Panc1 (cell line): ENCODE results near the gene BTBD9. TPM values are rescaled to one million over a fixed set of nuclear protein-coding genes. Genes with fewer than 3 reads are reported as not detected.

Experiments
- ATAC-seq: fragments of 200-7000 bp; cut with Tn5 transposase; 2 replicates; pipeline ENCODE4 v1.9.1; 2020; ENCODE audit warnings: mild to moderate bottlenecking, moderate library complexity
- BruUV-seq: library from RNA; stranded (reverse); fragments of 400-500 nt; replicated peaks from 2 replicates; lab custom pipeline; 2021; lab: Mats Ljungman, UMichigan
- CTCF ChIA-PET: fragments of 300-600 bp; sonication (Branson Sonifier 250); formaldehyde crosslinking; loops from one replicate; lab custom pipeline; 2022; ENCODE audit warnings: antibody characterized with exemption; lab: Charles Lee
- POLR2A ChIA-PET: fragments of 300-600 bp; sonication (Branson Sonifier 250); formaldehyde crosslinking; loops from one replicate; lab custom pipeline; 2022; ENCODE audit warnings: antibody characterized with exemption; lab: Charles Lee
- DNase-seq: peaks from one replicate; pipeline ENCODE4 v3.0.0-alpha.2; 2010; ENCODE audit warnings: low read depth, low spot score
- H3K27ac ChIP-seq: 2 replicates; pipeline ENCODE4 v1.5.1; 2011; ENCODE audit warnings: mild to moderate bottlenecking, low read length, inconsistent platforms
- H3K27me3 ChIP-seq: fragments of 200-500 bp; sonication (Bioruptor generic); 2 replicates; pipeline ENCODE4 v1.6.0; 2014; ENCODE audit warnings: low read length, inconsistent platforms; ENCODE audit not compliant: control insufficient read depth, insufficient read depth
- H3K36me3 ChIP-seq: fragments of 200-500 bp; sonication (Bioruptor generic); 2 replicates; pipeline ENCODE4 v1.5.1; 2014; ENCODE audit warnings: inconsistent platforms, mild to moderate bottlenecking, low read length, moderate library complexity; ENCODE audit not compliant: control insufficient read depth, insufficient read depth
- H3K4me1 ChIP-seq: 2 replicates; pipeline ENCODE4 v1.5.1; 2011; ENCODE audit warnings: inconsistent platforms, mild to moderate bottlenecking, low read length, moderate library complexity; ENCODE audit not compliant: control insufficient read depth, insufficient read depth
- H3K4me3 ChIP-seq, 2 experiments: 2 replicates each; pipeline ENCODE4 v1.5.1; 2011 to 2012; ENCODE audit warnings: low read depth in 2 of 2, low read length in 2 of 2, mild to moderate bottlenecking in 2 of 2, inconsistent platforms in 1 of 2, moderate library complexity in 1 of 2
- H3K9me3 ChIP-seq: fragments of 200-500 bp; sonication (Bioruptor generic); 2 replicates; pipeline ENCODE4 v1.5.1; 2014; ENCODE audit warnings: low read depth, mild to moderate bottlenecking, inconsistent platforms, low read length, moderate library complexity; ENCODE audit not compliant: control insufficient read depth, insufficient read depth
- POLR2AphosphoS5 ChIP-seq: IDR thresholded peaks from 2 replicates; pipeline ENCODE4 v1.6.1; 2012; ENCODE audit warnings: mild to moderate bottlenecking, low read depth, low read length, moderate library complexity
- SIN3A ChIP-seq: IDR thresholded peaks from 2 replicates; pipeline ENCODE4 v1.6.1; 2012; ENCODE audit warnings: low read depth, mild to moderate bottlenecking, low read length, moderate library complexity, borderline replicate concordance; ENCODE audit not compliant: insufficient read depth
- TCF7L2 ChIP-seq: IDR thresholded peaks from 2 replicates; pipeline ENCODE4 v1.6.1; 2011; ENCODE audit warnings: mild to moderate bottlenecking, low read depth, low read length, inconsistent platforms
- in situ Hi-C: cut with HindIII; loops from 2 replicates; pipeline ENCODE4 v1.10.0; 2016; ENCODE audit warnings: low sequenced_read_pairs, low pct_unique_long_range_greater_than_20kb
- intact Hi-C: fragments of 100-400 bp; cut with micrococcal nuclease; formaldehyde crosslinking; loops from one replicate; pipeline ENCODE4 v1.10.0; 2022; ENCODE audit not compliant: unreplicated experiment
- total RNA-seq: library from RNA; stranded (reverse); gene quantifications from one replicate; pipeline ENCODE4 v1.2.1, GENCODE V29; 2021; ENCODE audit not compliant: unreplicated experiment
- TF ChIP-seq, protein P1 (sequence below): fragments of 450-650 bp; IDR thresholded peaks from 2 replicates; pipeline ENCODE4 v1.5.1; 2017; ENCODE audit warnings: mild to moderate bottlenecking
- TF ChIP-seq, protein P2 (sequence below), 2 experiments: IDR thresholded peaks; 2 replicates each; pipeline ENCODE4 v1.6.1; 2011 to 2012; ENCODE audit warnings: low read depth in 2 of 2, control low read depth in 1 of 2, low read length in 1 of 2, mild to moderate bottlenecking in 1 of 2, moderate library complexity in 1 of 2; ENCODE audit not compliant: insufficient read depth in 1 of 2

BTBD9 gene
- total RNA-seq, 1 experiment from 2014 or later = 12.8 TPM

- no peak for ATAC-seq
- CTCF ChIA-PET = no interaction called here
- POLR2A ChIA-PET = no interaction called here
Observed at GRCh38 chr6:38531134-38531533, 108.6 kb downstream of the BTBD9 start.

GRCh38 chr6:38528196-38528965, 111.3 kb downstream of the BTBD9 start:
- POLR2A ChIA-PET = interaction anchor here (0.5 kb wide), 1 partner anchor 266 kb away, joined by 3 read pairs; no protein-coding TSS in a partner anchor
- CTCF ChIA-PET = no interaction called here
- ATAC-seq (no peak), DNase-seq (no peak)
- H3K9me3 ChIP-seq = no peaks in the 10 kb centered on the region
- TF ChIP-seq POLR2AphosphoS5 (no peak), SIN3A (no peak), TCF7L2 (no peak)
- TF ChIP-seq, protein P1, sequence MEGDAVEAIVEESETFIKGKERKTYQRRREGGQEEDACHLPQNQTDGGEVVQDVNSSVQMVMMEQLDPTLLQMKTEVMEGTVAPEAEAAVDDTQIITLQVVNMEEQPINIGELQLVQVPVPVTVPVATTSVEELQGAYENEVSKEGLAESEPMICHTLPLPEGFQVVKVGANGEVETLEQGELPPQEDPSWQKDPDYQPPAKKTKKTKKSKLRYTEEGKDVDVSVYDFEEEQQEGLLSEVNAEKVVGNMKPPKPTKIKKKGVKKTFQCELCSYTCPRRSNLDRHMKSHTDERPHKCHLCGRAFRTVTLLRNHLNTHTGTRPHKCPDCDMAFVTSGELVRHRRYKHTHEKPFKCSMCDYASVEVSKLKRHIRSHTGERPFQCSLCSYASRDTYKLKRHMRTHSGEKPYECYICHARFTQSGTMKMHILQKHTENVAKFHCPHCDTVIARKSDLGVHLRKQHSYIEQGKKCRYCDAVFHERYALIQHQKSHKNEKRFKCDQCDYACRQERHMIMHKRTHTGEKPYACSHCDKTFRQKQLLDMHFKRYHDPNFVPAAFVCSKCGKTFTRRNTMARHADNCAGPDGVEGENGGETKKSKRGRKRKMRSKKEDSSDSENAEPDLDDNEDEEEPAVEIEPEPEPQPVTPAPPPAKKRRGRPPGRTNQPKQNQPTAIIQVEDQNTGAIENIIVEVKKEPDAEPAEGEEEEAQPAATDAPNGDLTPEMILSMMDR = no peak
- TF ChIP-seq, protein P2, sequence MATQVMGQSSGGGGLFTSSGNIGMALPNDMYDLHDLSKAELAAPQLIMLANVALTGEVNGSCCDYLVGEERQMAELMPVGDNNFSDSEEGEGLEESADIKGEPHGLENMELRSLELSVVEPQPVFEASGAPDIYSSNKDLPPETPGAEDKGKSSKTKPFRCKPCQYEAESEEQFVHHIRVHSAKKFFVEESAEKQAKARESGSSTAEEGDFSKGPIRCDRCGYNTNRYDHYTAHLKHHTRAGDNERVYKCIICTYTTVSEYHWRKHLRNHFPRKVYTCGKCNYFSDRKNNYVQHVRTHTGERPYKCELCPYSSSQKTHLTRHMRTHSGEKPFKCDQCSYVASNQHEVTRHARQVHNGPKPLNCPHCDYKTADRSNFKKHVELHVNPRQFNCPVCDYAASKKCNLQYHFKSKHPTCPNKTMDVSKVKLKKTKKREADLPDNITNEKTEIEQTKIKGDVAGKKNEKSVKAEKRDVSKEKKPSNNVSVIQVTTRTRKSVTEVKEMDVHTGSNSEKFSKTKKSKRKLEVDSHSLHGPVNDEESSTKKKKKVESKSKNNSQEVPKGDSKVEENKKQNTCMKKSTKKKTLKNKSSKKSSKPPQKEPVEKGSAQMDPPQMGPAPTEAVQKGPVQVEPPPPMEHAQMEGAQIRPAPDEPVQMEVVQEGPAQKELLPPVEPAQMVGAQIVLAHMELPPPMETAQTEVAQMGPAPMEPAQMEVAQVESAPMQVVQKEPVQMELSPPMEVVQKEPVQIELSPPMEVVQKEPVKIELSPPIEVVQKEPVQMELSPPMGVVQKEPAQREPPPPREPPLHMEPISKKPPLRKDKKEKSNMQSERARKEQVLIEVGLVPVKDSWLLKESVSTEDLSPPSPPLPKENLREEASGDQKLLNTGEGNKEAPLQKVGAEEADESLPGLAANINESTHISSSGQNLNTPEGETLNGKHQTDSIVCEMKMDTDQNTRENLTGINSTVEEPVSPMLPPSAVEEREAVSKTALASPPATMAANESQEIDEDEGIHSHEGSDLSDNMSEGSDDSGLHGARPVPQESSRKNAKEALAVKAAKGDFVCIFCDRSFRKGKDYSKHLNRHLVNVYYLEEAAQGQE (IDR thresholded peaks at IDR 0.05; ENCODE audit: insufficient read depth in 1 of 2, low read depth in 2 of 2, low read length in 1 of 2) = no peak
- H3K4me3 ChIP-seq = no peak overlapping the region
- no peaks in the 10 kb centered on the region for H3K36me3 ChIP-seq
- no TSS peak for BruUV-seq
- no peaks in the 10 kb centered on the region for H3K4me1 ChIP-seq
- H3K27me3 ChIP-seq = no peaks in the 10 kb centered on the region
- intact Hi-C loops = no loop called here
- H3K27ac ChIP-seq = no peak overlapping the region
- in situ Hi-C loops = no loop called here

More at GRCh38 chr6:38531134-38531533, 108.6 kb downstream of the BTBD9 start:
- DNase-seq = no peak
- BruUV-seq = no TSS peak
- Histone ChIP-seq H3K36me3 (no peaks in the 10 kb centered on the region), H3K9me3 (no peaks in the 10 kb centered on the region), H3K4me1 (no peaks in the 10 kb centered on the region), H3K27ac (no peak overlapping the region), H3K27me3 (no peaks in the 10 kb centered on the region), H3K4me3 (no peak overlapping the region)
- intact Hi-C loops (no loop called here), in situ Hi-C loops (no loop called here)
- TF ChIP-seq, protein P2 (IDR thresholded peaks at IDR 0.05; ENCODE audit: insufficient read depth in 1 of 2, low read depth in 2 of 2, low read length in 1 of 2) = no peak
- no peak for TF ChIP-seq POLR2AphosphoS5
- TF ChIP-seq, protein P1 = no peak
- TF ChIP-seq SIN3A = no peak
- no peak for TF ChIP-seq TCF7L2
